NCI-H82 (cell line): ENCODE measurements around the gene IGSF21.
"Not testable (repeated sequence)": the region's sequence is repeated elsewhere in the genome, so short reads cannot be mapped to it uniquely, and the experiment has no call there.

ENCODE experiments used
- DNase-seq: peaks from one replicate; lab custom pipeline; 2025; lab: John Stamatoyannopoulos, UW

The IGSF21 gene

DNA sequence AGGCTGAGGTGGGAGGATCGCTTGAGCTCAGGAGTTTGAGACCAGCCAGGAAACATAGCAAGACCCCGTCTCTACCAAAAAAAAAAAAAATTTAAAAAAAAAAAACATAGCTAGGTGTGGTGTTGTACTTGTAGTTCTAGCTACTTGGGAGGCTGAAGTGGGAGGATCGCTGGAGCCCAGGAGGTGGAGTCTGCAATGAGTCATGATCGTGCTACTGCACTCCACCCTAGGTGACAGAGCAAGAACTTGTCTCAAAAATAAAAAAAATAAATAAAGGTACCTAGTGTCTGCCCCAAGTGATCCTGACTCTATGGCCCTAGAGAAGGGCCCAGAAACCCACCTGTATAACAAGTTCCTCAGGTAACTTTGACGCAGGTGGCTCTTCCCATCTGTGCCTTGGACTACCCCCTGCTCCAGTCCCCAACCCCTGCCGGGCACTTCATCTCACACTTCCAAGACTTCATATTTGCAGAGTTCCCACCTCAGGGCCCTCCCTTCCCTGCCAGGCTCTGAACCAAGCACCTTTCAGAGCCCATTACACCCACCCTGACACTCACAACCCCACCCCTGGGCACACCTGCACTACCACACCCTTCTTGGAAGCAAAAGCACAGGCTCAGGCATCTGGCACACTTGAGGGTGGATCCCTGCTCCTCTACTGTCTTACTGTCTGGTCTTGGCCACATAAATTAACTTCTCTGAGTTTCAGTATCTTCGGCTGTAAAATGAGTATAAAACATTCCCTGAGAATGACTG lies 292.9 kb downstream of the IGSF21 start:
- DNase-seq = no peak

DNA sequence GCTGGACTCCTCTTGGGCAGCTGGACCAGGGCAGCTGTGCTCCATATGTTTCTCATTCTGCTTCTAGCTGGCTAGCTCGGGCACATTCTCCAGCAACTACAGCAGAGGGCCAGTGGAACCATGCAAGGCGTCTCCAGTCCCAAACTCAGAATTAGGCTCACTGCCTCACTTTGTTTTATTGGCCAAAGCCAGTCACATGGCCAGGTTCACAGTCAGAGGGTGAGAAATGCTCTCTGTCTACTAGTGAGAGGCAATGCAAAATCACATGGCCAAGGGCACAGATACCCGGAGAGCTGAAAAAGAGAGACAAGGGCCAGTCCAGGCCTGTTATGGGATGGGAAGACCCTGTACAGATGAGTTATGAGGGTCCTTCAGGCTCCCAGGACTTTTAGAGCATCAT lies 294.3 kb downstream of the IGSF21 start:
- DNase-seq = no peak

DNA sequence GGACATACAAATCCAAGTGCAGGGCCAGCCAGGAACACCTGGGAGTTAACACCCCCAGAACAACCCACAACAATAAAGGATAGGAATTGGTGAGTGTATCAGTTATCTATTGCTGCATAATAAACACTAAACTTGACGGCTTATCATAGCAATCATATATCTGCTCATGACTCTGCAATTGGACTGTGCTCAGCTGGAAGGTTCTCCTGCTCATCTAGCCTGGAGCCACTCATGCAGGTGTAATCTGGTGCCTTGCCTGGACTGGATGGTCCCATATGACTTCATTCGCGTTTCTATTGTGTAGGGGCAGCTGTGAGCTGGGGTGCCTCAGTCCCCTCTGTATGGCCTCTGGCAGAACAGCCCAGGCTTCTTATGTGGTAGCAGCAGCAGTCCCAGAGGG lies 296.9 kb downstream of the IGSF21 start:
- no peak for DNase-seq

DNA sequence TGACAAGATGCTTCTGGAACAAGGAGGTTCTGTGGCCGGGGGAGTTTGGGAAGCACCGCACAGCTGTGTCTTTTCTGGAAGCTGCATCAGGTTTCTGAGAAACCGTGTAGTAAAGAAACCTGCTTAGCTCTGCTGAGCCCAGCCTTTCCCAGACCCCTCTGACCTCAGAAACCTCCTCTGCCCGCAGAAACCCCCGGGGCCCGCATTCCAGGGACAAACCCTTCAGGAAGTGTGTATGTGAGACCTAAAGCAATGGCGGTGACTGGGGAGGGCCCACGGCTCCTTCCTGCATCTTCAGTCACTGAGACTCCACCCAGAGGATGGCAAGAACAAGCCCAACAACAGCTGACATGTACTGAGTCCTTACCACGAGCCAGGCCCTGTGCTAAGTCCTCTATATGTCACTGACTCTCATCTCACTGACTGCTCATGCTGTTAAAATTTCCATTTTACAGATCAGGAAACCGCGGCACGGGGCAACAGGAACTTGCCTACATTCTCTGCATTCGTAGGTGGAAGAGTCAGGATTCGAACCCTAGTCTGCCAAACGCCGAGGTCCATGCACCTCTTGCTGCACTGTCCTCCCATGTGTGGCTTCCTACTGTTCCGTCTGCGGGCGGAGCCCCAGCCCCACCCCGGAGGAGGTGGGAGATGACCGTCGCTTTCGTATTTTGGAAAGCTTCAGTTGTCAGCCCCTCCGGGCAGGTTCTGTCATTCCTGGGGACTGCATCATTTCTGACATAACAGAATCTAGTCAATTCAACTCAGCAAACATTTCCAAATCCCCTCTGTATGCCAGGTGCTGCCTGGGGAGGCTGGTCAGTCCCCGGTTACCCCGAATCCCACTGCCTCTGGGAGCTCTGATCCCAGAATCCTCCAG lies 299.8 kb downstream of the IGSF21 start:
- DNase-seq = no peak

DNA sequence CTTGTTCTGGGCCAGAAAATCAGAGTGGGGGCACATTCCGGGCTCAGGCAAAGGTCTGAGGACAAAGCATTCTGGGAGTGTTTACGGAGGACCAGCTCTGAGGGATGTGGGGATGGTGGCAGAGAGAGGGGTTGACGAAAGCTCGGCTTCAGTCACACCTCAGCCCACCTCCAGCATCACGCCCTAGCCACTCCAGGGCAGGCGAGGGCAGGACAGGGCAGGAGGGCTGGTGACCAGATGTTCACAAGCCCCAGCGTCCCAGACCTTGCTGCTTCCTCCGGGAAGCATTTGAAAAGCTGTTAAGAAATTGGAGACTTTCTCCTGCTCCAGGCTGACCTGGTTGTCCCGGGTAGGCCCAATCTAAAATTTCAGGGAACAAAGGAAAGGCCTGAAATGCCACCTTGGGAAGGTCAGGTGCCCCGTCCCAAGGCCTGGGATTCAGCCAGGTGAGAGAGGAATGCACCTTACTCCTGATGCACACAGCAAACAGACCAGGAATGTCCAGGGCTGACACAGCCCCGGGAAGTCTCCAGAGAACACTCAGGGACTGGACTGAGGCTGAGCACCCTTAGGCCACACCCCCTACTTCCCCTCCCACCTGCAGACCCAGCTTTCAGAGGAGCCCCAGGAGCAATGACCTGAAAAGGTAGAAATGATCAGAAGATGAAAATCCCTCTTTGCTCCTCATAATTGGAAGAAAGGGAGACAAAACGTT lies 301.2 kb downstream of the IGSF21 start:
- DNase-seq = no peak

DNA sequence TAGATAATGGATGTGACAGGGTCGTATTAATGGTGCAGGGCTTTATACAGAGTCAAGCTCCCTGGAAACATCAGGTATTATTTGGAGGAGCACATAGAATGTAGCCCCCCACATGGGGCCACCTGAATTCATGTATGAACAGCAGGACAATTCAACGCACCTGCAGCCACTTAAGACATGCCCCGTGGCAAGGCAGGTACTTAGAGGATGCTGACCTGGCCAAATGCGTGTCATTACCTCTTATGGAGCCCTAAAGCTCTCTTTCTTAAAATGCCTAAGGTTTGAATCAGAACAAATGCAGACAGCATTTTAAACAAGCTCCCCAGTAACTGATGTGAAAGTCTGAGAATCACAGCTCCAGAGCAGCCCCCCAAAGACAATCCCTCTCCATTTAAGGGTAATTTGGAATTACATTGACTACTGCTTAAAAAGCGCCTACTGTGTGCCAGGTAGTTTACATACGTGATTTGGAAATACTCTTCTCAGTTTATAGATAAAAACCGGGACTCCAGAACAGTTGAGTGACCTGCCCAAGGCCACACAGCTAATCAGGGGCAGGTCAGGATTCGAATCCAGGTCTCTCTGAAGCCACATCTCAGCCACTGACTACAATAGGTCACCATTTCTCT lies 302.1 kb downstream of the IGSF21 start:
- DNase-seq = no peak

DNA sequence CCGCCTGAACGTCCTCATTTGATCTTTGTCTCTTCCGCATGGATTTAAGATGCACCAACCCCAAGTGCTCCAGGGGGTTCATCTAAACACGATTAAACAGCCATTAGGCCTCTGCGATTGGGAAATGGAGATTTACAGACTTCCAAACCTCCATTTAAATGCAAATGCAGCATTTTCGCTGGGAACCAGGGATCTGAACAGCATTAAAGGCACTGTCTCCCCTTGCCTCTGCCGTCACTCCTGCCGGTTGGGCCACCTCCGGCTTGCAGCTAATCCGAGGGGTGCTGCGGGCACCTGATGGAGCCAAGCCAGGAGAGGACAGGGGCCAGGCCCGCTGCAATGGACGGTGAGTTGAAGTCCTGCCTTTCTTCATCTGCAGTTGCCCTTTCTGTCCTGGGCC lies 302.8 kb downstream of the IGSF21 start:
- DNase-seq = no peak

DNA sequence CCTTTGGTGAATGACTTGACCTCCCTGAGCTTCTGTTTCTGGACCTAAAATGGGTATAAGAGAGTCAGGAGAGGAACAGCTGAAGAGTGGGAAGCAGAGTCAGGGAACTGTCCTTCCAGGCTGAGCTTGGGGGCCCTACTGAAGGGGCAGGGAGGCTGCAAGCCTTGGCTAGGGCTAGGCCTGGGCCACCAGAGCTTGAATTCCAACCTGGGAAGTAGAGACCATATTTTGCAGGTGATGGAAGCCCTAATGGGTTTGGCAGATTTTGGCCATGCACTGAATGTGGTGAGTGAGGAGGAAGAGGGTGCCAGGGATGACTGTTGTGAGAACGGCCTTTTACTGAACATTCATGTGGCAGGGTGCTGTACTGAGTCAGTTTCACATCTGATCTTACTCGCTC lies 303.7 kb downstream of the IGSF21 start:
- DNase-seq = no peak

DNA sequence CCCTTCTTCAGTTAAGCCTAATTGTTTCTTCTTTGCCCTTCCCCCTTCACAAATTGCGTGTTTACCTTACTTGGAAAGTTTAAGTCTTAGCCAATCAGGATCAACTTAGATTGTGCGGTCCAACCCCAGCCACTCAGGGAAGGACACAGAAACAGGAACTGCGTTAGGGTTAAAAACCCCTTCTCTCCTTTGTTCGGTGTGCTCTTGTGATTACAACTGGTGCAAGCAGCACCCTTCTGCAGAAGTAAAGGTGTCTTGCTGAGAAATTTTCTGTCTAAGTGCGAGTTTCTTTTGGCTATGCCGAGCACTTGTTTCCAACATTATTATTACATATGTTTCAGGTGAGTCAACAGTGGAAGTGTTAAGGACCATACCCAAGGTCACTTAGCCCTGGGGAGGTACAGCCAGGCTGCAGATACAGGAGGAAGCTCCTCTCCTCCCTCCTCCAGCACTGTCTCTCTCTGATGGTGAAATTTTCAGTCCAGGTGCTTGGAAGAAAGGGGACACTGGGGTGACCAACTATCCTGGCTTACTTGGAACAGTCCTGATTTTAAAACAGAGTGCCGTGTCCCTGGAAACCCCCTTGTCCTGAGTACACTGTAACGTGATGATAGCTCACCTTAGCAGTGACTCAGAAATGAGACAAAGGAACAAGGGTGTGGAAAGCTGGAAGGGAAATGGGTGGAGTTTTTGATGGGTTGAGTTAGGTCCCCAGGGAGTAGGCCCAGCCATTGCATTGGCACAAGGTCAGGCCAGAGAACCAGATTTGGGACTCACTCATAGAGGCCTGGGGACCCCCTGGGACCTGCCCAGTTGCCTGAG lies 304.4 kb downstream of the IGSF21 start:
- DNase-seq = no peak

DNA sequence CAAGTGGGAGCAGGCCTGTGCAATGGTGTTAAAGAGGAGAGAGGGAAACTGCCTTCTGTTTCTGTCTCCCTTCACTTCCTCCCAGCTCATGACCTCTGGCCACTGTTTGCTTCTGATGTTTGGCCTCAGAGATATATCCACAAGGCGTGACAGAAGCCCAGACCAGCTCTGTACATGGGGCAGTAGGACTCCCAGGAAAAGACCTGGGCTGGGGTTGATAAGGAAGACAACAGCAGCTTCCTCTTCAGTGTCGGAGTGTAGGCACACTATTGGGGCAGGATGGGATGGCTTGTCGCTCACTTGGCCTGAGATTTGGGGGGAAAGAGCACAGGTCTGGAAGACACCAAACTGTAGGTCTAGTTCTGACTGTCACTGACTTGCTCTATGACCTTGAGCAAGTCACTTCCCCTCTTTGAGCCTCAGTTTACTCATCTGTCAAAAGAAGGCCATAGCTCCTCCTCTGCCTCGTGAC lies 305.3 kb downstream of the IGSF21 start:
- no peak for DNase-seq

DNA sequence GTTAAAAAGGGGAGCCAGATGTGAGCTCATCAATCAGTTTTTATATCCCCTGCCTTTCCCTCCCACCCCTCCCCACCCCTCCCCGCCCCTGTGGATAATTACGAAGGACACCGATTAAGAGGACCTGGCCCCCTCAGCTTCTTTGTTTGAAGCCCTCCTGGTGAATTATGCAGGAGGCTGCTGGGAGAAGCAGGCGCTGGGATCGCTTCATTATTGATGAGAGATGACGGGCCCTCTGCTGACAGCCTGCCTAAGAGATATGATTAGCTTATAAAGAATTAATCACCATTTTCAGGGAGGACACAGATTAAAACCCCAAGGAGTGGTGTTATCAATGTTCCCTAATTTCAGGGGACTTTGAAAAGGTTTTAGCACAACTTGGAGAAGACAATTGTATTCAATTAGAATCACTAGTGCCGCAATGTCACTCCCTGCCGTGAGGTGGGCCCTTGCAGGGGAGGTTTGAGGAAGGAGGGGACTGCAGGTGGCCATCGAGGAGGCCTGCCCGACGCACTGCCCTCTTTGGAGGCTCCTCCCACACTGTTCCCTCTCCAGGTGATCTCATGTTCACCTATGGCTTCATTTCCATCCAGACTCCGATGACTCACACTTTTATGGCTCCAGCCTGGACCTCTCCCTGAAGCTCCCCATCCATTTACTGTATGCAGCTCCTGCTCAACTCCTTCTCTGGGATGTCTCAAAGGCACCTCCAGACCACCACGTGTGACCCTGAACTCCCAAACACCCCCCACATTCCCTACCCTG lies 306.1 kb downstream of the IGSF21 start:
- DNase-seq = no peak

DNA sequence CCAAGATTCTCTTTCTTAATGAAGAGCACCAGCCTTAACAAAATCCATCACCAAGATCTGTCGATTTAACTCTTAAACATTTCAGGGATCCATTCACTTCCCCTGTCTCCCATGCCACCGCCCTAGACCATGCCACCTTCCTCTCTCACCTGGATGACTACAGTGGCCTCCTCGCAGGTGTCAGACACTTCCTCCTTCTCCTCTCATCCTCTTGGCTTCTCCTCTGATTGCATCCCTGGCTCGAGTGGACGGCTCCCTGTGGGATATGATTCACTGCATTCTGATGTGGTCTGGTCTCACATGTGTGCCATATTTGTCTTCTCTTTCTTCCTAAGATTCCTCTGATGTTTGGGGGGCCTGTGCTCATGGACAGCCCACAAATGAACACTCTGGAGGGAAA lies 306.7 kb downstream of the IGSF21 start:
- no peak for DNase-seq

DNA sequence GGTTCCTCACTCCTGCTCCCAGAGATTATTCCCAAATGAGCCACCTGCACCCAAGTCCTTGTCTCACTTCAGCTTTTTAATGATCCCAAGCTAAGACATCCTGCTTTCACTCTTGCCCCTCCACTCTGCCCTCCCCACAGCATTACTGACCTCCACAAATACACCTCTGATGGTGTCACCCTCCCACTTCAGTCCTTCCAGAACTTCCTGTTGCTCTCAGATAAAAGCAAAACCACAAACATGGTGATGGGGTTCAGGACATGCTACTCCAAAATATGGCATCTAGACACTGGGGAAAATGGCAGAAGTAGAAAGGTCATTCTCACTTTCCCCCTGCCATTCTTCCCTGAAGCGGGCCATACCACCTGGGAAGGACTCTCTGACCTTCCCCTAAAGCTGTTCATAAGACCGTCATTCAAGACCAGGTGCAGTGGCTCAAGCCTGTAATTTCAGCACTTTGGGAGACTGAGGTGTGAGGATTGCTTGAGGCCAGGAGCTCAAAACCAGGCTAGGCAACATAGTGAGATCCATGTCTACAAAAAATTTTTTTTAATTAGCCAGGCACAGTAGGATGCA lies 307.4 kb downstream of the IGSF21 start:
- DNase-seq = no peak

DNA sequence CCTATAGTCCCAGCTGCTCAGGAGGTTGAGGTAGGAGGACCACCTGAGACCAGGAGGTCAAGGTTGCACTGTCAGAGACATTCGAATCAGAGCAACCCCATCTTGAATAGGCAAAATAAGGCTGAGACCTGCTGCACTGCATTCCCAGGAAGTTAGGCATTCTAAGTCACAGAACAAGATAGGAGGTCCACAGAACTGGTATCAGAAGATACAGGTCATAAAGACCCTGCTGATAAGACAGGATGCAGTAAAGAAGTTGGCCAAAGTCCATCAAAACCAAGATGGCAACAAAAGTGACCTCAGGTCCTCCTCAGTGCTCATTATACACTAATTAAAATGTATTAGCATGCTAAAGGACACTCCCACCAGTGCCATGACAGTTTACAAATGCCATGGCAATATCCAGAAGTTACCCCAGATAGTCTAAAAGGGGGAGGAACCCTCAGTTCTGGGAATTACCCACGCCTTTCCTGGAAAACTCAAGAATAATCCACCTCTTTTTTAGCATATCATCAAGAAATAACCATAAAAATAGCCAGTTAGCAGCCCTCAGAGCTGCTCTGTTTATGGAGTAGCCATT lies 307.9 kb downstream of the IGSF21 start:
- DNase-seq = no peak

DNA sequence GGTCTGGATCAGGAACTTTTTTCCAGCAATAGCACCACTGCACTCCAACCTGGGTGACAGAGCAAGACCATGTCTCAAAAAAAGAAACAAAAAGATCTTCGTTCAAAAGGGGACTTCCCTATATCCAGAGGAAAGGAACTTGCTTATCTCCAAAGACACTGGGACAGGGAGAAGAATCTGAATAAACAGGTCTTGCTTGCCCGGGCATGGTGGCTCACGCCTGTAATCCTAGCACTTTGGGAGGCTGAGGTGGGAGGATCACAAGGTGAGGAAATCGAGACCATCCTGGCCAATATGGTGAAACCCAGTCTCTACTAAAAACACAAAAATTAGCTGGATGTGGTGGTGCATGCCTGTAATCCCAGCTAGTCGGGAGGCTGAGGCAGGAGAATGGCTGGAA lies 308.5 kb downstream of the IGSF21 start:
- DNase-seq = not testable (repeated sequence)

DNA sequence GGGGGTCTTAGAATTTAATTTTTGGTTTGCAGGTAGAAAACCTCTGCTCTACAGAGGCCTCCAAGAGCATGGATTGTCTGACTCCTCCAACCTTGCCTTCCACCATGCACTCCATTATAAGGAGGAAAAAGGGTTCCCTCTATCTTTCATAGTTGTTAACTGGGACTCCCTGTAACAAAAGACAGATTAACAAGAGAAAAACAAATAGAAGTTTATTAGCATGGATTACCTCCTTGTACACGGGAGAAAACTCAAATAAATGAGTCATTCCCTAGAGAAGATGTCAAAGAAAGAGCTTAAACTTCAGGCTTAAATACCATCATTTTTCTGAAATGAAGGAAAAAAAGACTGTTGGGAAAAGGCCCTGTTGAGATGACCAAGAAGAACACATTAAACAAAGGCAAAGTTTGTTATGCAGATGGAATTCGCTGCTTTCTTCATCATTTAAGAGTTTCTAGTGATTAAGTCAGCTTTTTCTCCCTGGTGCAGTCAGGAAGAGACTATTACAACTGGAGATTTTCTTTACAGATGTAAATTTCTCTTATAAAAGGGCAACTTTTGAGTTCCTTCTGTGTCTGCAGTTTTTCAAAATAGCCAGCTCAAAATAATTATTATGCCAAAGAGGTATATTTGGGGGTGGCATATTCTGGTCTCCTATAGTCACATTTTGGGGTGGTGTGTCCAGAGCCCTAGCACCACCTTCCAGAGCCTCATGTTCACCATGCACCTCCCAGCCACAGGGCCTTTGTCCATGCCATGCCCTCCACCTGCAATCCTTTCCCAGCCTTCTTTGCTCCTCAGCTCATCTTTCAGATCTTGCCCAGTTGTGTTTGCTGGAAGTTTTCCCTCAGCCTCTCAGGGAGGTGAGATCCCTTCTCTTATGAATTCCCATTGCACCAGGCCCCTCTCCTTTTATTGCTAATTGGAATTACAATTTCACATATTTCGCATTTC lies 310.0 kb downstream of the IGSF21 start:
- no peak for DNase-seq

DNA sequence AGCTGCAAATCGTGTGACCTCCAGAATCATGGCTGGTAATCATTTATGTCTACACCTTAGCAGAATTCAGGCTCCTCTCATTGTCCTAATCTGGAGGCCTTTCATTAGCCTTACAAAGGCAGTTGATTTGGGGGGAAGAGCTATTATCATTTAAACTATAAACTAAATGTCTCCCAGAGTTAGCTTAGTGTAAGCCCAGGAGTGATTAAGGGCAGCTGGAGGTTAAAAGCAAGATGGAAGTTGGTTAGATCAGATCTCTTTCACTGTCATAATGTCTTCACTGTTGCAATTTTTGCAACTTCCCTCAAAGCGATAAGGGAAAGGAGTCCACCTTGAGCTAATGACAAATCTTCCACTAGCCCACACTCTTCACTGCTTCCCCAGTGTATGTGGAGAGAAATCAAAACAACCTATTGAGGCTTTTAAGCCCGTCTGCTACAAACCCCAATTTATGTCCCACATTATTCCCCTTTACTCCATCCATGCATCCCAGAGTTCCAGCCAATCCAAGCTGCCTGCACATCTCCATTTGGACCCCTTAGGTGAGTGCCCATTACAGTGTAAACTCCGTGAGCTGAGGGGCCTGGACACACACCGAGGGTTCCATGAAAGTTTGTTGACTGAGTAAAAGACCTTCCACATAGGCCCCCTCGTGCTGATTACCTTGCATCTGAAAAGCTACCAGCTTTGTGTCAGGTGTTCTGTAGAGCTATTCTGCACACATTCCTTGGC lies 311.7 kb downstream of the IGSF21 start:
- no peak for DNase-seq

DNA sequence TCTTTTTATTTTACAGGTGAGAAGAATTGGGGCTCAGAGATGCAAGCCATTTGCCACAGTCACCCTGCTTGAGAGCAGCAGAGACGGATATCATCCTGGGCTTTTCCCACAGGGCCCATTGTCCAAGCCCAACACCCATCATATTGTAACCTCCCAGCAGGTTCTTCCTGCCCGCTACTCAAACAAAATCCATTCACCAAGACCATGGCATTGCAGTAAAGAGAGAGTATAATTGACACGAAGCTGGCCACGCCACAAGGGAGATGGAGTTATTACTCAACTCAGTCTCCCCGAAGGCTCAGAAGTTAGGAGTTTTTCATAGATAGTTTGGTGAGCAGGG lies 312.2 kb downstream of the IGSF21 start:
- no peak for DNase-seq
